GM18507 (cell line): Measurements from ENCODE around the gene STIM1.
"Not testable (repeated sequence)": the region's sequence is repeated elsewhere in the genome, so short reads cannot be mapped to it uniquely, and the experiment has no call there.

ENCODE experiments used
- DNase-seq: peaks from one replicate; pipeline ENCODE4 v3.0.0; 2011; ENCODE audit warnings: low read depth; ENCODE audit not compliant: insufficient read length; ENCODE audit errors: extremely low spot score
- FAIRE-seq: peaks from 2 replicates; lab custom pipeline; 2011; peaks lifted over from hg19 to GRCh38; lab: Jason Lieb, UNC

Gene STIM1

DNA sequence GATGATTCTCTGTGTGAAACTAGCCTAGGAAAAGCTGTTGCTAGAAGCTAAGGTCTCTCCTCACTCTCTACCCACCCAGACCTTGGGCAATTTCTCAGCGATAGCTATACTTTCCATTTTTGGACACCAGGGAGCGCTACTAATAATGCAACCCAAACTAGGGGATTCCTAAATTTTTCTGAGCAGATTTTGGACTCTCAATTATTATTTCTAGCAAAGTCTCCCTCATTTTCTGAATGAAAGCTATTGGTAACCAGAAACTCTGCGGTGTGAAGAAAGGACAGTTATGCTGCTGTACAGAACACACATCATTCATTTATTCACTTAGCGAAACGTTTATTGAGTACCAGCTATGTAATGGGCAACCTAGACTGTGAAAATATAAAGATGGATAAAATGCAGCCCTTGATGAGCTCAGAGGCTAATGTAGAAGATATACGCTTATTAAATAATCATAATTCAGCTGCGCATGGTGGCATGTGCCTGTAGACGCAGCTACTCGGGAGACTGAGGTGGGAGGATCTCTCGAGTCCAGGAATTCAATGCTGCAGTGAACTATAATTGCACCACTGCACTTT is 6.1 kb upstream of the STIM1 start:
- DNase-seq = no peak
- FAIRE-seq = peak; percentile 82

DNA sequence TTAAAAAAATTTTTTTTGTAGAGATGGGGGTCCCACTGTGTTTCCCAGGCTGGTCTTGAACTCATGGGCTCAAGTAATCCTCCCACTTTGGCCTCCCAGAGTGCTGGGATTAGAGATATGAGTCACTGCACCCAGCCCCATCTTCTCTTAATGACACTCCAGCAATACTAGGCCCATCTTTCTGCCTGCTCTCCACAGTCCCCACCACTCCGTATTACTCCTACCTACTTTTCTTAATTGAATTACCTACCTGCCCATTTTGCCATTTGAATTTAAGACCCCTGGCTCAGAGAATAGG is 2.0 kb upstream of the STIM1 start:
- no peak for FAIRE-seq
- DNase-seq = no peak

- FAIRE-seq (no peak), DNase-seq (no peak)
Observed at GRCh38 chr11:3853899-3854659, 1.4 kb upstream of the STIM1 start.

DNA sequence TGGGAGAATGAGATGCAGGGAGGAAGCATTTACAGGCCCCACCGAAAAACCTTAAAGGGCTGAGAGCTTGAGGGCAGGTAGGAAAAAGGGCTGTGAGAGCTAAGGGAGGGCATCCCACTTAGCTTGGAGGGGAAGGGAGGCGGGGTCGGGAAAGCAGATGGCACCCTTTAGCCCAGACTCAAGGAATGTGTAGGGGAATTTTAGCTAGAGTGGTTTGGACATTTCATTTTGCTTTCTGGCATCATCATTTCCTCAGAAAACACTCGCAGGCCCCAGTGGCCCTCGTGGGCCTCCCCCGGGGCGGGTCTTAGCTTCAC is 846 bp upstream of the STIM1 start:
- FAIRE-seq = no peak

DNA sequence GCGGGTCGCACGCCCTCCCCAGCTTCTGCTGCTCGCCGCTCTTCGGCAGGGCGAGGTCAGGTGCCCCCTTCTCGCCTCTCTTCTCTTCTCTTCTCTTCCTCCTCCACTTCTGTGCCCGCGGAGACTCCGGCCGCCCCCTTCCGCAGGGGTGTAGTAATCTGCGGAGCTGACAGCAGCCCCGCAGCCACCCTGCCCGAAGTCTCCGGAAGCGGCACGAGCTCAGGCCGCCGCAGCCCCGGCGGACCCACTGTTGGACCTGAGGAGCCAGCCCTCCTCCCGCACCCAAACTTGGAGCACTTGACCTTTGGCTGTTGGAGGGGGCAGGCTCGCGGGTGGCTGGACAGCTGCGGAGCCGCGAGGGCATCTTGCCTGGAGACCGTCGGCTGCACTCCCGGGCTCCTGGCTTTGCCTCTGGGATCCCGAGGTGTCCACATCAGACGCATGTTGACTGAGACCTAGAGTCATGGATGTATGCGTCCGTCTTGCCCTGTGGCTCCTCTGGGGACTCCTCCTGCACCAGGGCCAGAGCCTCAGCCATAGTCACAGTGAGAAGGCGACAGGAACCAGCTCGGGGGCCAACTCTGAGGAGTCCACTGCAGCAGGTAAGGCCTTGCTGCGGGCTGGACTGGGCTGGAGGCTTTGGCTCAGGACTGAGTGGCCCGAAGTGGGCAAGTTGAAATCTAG is 486 bp downstream of the STIM1 start:
- peak; percentile 31 for FAIRE-seq
- no peak for DNase-seq

More for the DNA sequence above, 846 bp upstream of the STIM1 start:
- no peak for DNase-seq

DNA sequence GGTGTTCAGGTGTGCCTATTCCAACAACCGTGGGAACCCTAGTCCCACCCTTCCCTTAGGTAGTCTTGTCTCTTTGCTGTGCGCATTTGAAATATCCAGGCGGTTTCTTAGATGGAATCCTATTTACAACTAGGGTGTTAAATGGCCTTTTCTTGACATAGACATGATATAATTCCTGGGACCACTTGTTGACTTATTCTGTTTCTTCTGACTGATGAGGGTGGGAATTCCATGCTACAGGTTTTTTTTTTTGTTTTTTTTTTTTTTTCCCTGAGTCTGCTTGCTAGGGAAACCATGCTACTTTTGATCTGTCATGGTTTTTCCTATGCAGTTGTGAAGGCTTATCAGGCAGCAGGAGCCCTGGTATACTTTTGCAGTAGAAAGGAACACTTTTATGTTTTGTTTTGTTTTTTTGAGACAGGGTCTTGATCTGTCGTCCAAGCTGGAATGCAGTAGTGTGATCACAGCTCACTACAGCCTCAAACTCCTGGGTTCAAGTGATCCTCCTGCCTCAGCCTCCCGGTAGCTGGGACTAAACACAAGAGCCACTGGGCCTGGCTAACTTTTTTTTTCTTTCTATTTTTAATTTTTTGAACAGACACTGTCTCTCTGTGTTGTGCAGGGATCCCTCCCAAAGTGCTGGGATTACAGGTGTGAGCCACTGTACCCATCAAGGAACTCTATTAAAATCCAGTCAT is 1.5 kb downstream of the STIM1 start:
- FAIRE-seq (no peak), DNase-seq (no peak)

DNA sequence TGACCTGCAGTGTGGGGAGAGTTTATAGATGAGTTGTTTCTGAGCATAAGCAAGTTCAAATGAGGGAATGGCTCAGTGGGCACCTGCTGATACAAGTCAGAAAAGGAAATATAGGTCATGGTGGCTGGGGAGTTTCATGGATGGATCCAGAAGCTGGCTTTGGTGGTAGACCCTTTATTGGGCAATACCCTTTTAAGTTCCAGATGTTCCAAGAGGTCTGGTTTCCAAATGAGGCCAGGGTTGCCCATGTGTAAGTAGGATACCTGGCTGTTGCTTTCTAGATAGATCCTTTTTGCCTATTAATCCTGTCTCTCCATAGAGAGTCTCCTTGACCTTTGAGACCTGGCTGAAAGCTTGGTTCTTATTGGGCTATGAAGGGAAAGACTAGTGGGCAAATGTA is 2.2 kb downstream of the STIM1 start:
- FAIRE-seq (no peak), DNase-seq (no peak)

DNA sequence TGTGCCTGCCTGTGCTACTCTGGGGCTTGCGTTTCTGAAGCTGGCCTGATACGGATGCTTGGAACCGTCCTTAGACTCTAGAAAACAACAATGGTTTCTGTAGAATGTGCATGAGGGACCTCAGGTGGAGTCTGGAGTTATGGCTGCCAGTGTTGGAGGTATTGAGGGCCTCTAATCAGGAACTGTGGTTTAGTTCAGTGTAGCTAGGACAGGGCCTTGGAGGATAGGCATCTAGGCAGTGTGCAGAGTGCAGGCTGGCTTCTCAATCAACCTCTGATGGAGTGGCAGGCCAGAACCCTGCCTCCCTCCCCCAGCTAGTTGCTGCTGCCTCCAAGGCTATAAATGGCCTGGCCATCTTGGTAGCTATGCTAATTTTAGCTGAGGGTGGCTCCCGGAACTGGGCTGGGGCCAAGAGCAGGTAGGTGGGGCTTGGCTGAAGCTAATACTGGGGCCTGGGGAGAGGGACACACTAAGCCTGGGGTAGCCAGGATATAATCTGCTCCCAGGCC is 4.0 kb downstream of the STIM1 start:
- DNase-seq = no peak
- peak; percentile 85 for FAIRE-seq

DNA sequence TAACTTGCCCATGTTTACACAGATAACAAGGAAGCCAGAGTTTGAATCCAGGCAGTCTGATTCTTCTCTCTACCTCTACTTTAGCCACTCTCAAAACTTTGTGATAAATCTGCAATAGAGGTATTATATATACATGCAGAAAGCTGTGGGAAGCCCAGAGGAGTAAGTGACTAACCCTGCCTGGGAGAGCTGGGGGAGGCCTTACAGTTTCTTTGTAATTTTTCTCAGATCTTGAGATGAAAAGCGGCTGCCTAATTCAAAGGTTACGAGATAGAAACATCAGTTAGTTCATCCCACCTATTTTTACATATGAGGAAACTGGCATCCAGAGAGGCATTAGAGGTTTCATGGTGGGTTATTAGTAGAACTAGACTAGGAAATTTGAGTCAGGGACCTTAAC is 4.9 kb downstream of the STIM1 start:
- DNase-seq (no peak), FAIRE-seq (no peak)

- not testable (repeated sequence) for DNase-seq
- peak; percentile 39 for FAIRE-seq
Observed at GRCh38 chr11:3860898-3861393, 5.5 kb downstream of the STIM1 start.

DNA sequence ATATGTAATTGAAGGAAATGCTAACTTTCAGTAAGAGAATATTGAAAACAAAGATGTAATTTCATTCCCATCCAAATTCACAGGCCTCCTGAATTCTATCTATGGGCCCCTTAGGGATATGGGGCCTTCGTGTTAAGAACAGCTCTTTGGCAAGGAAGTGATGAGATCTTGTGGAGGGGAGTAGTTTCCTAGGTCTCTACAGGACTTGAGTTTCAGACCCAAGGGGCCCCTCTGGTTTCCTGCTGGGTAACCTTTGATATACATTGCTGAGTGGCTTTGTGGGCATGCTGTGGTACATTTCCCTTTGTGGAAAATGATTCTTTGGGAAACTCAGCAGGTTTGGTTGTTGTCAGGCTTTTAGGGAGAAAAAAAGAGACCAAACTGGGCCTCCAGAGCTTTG is 6.2 kb downstream of the STIM1 start:
- no peak for FAIRE-seq
- no peak for DNase-seq

DNA sequence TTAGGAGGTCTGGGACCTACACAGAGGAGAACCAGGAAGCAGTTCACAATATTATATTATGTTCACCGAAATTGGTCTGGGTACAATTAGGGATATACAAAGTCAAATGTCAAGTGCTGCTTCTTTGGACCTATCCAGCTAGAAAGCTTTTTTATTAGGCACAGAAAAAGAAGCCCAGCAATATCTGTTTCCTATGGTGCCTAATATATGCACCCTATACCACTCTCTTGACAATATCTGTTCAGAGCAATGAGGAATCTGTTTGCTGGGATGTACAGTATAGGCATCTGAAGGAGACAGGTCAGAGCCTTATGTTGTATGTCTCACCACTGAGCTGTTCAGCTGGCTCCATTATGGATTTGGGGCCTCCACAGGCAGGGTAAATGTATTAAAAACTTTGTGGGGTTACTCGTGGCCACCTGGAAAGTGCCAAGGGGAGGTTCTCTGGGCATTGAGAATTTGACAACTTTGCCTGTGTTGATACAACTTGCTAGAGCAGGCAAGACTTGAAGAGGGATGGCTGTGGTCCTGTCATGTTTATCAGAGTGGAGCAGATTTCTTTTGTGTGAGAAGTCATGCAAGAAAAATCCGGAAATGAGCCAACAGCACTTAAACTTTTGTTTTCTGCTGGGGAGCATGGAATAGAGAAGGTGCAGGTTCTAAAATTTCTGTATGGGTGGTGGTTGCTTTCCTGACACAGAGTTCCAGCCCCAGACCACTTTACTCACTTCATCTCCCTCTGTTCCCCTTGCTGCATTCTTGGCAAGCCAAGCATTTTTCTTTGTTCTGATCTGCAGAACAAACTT is 10.1 kb downstream of the STIM1 start:
- DNase-seq (no peak), FAIRE-seq (peak; percentile 75)

DNA sequence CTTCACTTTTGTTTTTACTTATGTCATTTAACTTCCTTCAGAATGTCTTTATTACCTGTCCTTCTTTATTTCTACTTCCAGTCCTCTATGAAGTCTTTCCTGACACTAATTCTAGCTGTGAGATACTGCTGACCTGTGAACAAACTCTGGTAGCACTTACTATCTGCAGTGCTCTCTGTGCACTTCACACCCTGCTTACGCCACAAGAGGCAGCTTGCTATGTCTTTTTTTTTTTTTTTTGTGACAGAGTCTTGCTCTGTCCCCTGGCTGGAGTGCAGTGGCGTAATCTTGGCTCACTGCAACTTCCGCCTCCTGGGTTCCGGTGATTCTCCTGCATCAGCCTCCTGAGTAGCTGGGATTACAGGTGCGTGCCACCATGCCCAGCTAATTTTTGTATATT is 10.7 kb downstream of the STIM1 start:
- no peak for DNase-seq
- peak; percentile 29 for FAIRE-seq

DNA sequence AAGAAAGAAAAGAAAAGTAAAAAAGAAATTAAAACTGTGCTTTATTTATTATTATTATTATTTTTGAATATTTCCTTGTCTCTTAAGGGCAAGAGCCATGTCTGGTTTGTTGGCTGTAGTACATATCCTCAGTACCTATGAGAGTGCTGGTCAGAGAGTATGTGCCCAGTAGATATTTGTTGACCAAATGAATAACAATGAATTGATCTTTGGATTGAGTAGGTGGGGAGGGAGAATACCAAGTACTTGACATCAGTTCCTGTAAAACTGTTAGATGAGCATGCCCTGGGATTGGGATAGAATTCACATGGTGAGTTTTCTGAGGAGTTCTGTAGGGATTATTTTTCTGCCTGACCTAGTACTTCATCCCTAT is 11.4 kb downstream of the STIM1 start:
- no peak for DNase-seq
- FAIRE-seq = no peak

DNA sequence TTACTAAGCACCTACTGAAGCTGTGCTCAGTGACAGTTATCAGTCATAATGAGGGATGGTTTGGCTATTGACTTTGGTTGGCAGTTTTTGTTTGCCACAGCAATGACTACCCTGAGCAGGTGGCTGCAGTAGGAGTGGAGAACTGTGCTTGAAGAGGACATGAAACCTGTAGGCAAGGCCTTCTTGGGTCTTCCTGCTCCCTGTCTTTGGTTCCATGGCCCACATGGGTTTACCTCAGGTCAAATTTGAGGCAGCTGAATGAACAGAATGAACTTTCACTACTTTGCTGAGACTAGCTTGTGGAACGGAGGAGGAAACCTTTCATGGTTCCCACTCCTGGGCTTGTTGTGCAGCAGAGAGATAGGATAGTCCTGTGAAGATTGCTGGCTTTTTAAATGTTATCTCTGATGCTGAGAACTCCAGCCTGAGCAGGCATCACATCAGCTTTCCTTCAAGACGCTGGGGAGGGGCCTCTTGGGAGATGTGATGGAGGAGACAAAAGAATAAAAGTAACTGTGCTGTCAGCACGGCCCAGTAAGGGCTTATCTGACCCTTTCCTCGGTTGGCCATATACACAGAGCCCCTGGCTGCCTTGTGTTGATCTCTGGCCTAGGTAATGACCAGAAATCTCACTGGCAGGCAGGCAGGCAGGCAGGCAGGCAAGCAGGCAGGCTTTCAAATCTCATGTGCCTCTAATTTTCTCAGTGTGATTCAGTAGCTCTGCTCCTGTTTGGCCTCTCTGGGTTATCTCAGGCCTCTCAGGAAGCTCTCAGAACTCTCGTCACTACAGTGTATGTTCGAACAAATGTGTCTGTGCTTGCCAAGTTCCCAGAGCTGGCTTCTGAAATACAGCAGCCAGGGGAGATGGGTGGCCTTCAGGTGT is 12.0 kb downstream of the STIM1 start:
- DNase-seq = no peak
- peak; percentile 69 for FAIRE-seq

- DNase-seq (no peak), FAIRE-seq (no peak)
Observed at GRCh38 chr11:3873712-3874349, 18.4 kb downstream of the STIM1 start.

GRCh38 chr11:3876613-3877012 is 21.1 kb downstream of the STIM1 start:
- no peak for FAIRE-seq
- no peak for DNase-seq
